Mesodermal cell (in vitro differentiated cells): ENCODE data around the gene WBP11.
"Not testable (repeated sequence)": the region's sequence is repeated elsewhere in the genome, so short reads cannot be mapped to it uniquely, and the experiment has no call there.

Source experiments
- H3K27ac ChIP-seq: 2 replicates; pipeline ENCODE4 v1.7.0; 2013; ENCODE audit warnings: mild to moderate bottlenecking, low read depth, low read length, moderate library complexity; ENCODE audit not compliant: severe bottlenecking
- H3K36me3 ChIP-seq: 2 replicates; pipeline ENCODE4 v1.7.1; 2013; ENCODE audit warnings: mild to moderate bottlenecking, low read length, moderate library complexity; ENCODE audit not compliant: control insufficient read depth, insufficient read depth
- H3K4me1 ChIP-seq: one replicate; pipeline ENCODE4 v1.7.1; 2013; ENCODE audit warnings: mild to moderate bottlenecking, low read length; ENCODE audit not compliant: insufficient read depth, control insufficient read depth, poor library complexity, severe bottlenecking
- H3K4me3 ChIP-seq: 2 replicates; pipeline ENCODE4 v1.7.0; 2013; ENCODE audit warnings: low read length, control low read depth, mild to moderate bottlenecking; ENCODE audit not compliant: insufficient read depth, poor library complexity, severe bottlenecking; ENCODE audit errors: extremely low read depth
- H3K9me3 ChIP-seq: 2 replicates; pipeline ENCODE4 v1.7.1; 2013; ENCODE audit warnings: mild to moderate bottlenecking, low read length, moderate library complexity; ENCODE audit not compliant: control insufficient read depth
- WGBS, 2 experiments: methylation state at CpG; one replicate each; pipeline ENCODE4 v1.1.5; 2013; ENCODE audit warnings: missing lambda C conversion rate in 2 of 2; ENCODE audit not compliant: insufficient coverage in 2 of 2; 5-methylcytosine and 5-hydroxymethylcytosine counted together

Gene WBP11

DNA sequence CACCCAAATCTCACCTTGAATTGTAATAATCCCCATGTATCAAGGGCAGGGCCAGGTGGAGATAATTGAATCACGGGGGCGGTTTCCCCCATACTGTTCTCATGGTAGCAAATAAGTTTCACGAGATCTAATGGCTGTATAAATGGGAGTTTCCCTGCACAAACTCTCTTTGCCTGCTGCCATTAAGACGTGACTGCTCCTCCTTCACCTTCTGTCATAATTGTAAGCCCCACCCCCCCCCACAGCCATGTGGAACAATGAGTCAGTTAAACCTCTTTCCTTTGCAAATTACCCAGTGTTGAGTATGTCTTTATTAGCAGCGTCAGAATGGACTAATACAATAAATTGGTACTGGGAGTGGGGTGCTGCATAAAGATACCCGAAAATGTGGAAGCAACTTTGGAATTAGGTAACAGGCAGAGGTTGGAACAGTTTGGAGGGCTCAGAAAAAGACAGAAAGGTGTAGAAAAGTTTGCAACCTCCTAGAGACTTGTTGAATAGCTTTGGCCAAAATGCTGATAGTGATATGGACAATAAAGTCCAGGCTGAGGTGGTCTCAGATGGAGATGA lies 43.5 kb downstream of the WBP11 start:
- WGBS, 2 experiments, result 71 to 95% methylated on average over 1 to 2 of the region's 6 CpGs
- H3K27ac ChIP-seq, H3K9me3 ChIP-seq, H3K4me3 ChIP-seq, H3K36me3 ChIP-seq, H3K4me1 ChIP-seq: not testable (repeated sequence)

DNA sequence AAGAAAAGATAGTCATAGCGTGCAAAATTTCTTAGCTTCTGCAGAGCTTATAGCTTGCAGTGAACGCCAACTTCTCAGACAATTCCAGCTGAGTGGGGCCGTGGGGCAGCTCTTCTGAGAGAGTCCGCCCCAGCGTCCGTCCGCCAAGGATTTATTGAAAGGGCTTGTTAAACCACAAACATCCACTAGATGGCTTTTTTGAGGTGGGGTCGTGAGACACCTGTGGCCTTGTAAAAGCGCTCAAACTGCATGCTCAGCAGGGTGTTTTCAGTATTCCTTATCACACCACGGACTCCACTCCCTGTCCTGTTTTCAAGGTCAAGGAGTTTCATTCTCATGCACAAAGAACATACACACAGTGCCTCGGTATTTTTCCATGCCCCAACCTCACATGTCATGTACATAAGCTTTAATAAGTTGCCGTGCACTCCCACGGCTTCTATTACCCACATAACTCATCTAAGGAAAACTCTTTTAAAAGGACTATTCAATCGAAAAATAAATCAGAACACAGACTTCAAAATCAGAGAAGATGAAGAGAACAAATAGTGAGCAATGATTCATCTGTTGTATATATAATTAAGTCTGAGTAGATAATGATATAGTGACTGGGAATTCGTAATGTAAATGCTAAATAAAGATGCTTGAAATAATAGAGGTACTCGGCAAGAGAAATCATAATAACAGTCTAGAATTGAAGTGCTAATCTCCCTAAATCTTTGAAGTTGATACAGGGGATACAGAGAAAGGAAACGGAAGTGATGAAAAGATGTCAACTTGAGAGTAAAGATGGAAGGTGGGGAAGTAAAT lies 46.7 kb downstream of the WBP11 start:
- Histone ChIP-seq H3K4me1 (no peaks in the 10 kb centered on the region), H3K36me3 (no peaks in the 10 kb centered on the region), H3K27ac (no peak overlapping the region), H3K4me3 (no peak overlapping the region), H3K9me3 (no peaks in the 10 kb centered on the region)
- 36 to 52% methylated on average over 8 to 14 of the region's 17 CpGs for WGBS, 2 experiments

DNA sequence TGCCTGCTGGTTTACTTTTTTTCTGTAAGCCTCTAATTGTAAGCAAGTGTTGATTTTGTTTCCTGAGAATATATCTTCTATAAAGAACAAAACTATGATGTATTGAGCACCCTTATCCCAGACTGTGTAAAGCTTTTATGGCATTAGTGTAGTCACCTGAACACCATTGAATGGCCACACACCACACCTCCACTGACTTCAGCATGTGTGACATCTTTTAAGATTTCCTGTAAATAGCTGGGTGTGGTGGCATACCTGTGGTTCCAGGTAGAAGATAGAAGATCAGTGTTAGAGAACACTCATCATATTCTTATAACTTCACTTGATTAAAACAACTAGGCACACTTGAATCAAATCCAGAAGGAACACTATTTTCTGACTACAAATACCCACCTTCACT lies 51.3 kb downstream of the WBP11 start:
- no peaks in the 10 kb centered on the region for H3K36me3 ChIP-seq
- H3K4me1 ChIP-seq, result no peaks in the 10 kb centered on the region
- no peak overlapping the region for H3K27ac ChIP-seq
- H3K9me3 ChIP-seq, result no peaks in the 10 kb centered on the region
- H3K4me3 ChIP-seq, result no peak overlapping the region

DNA sequence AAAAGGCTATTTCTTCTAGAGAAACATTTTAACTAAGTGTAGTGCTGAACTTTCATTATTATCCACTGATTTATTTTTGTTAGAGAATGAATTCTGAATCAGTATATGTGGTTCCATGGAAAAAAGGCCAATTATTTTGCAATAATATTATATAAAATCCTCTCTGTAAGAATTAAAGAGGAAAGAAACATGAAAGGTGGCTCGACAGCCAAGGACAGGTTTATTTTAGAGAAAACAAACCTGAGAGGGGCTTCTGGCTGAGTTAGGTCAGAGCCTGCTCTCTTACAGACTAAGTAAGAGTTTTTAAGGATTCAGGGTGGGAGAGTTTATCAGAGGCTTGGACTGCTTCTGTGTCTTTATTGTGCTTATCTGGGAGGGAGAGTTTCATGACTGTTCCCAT lies 60.2 kb downstream of the WBP11 start:
- Histone ChIP-seq H3K4me1 (no peaks in the 10 kb centered on the region), H3K9me3 (peaks cover 8% of the 10 kb centered on the region), H3K27ac (no peak overlapping the region), H3K4me3 (no peak overlapping the region), H3K36me3 (no peaks in the 10 kb centered on the region)
- WGBS, 2 experiments, result 89 to 100% methylated on average over 1 of the region's 1 CpG

DNA sequence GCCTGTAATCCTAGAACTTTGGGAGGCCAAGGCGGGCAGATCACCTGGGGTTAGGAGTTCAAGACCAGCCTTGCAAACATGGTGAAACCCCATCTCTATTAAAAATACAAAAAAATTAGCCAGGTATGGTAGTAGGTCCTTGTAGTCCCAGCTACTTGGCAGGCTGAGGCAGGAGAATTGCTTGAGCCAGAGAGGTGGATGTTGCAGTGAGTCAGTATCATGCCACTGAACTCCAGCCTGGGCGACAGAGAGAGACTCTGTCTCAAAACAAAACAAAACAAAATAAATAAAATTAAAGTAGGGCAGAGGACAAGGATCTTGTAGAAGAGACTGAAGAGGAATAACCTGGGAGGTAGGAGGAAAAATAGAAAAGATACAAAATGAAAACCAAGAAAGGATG lies 61.3 kb downstream of the WBP11 start:
- Histone ChIP-seq H3K4me3 (no peak overlapping the region), H3K27ac (no peak overlapping the region), H3K9me3 (peaks cover 8% of the 10 kb centered on the region), H3K36me3 (no peaks in the 10 kb centered on the region), H3K4me1 (no peaks in the 10 kb centered on the region)
- WGBS, 2 experiments, result no CpG with 5 or more reads among the region's 2 CpGs

DNA sequence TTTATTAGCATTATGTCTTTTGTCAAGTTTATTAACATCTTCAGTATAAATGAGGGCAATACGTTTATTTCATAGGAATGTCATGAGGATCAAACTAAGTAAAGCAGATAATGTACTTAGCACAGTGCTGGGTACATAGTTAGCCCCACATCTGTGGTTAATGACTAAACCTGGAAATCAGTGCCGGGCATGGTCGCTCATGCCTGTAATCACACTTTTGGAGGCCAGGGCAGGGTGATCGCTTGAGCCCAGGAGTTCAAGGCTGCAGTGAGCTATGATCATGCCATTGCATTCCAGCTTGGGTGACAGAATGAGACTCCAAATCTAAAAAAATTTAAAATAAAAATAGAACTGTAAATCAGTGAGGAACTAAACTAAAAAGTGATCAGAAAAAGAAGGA lies 62.1 kb downstream of the WBP11 start:
- WGBS, 2 experiments, result 80 to 81% methylated on average over 1 to 3 of the region's 4 CpGs
- peaks cover 8% of the 10 kb centered on the region for H3K9me3 ChIP-seq

DNA sequence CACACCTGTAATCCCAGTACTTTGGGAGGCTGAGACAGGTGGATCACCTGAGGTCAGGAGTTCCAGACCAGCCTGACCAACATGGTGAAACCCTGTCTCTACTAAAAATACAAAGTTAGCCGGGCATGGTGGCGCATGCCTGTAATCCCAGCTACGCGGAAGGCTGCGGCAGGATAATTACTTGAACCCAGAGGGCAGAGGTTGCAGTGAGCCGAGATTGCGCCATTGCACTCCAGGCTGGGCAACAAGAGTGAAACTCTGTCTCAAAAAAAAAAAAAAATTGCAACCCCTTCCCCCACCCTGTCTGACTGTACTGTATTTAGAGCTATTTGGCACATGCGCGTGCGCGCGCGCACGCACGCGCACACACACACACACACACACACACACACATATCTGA lies 66.8 kb downstream of the WBP11 start:
- not testable (repeated sequence) for H3K9me3 ChIP-seq, H3K4me3 ChIP-seq, H3K36me3 ChIP-seq, H3K4me1 ChIP-seq, H3K27ac ChIP-seq
- 91 to 93% methylated on average over 5 to 16 of the region's 16 CpGs for WGBS, 2 experiments

More for the DNA sequence above, 62.1 kb downstream of the WBP11 start:
- no peaks in the 10 kb centered on the region for H3K36me3 ChIP-seq
- H3K27ac ChIP-seq, result no peak overlapping the region
- no peak overlapping the region for H3K4me3 ChIP-seq
- H3K4me1 ChIP-seq, result no peaks in the 10 kb centered on the region
